CD14-positive monocyte (primary cell): ENCODE data around the gene USP28. TPM values are rescaled to one million over a fixed set of nuclear protein-coding genes. Genes with fewer than 3 reads are reported as not detected.

Source experiments
- DNase-seq, 3 donors: peaks; one replicate each; pipeline ENCODE4 v3.0.0-alpha.2; 2011 to 2022
- H2AFZ ChIP-seq: 2 replicates; pipeline ENCODE4 v1.6.0; 2012; ENCODE audit warnings: mild to moderate bottlenecking, low read depth, low read length, inconsistent platforms; ENCODE audit not compliant: insufficient read depth, poor library complexity, severe bottlenecking
- H3K27ac ChIP-seq, 2 donors: 1 replicate in 1 of 2; 2 replicates in 1 of 2; pipeline ENCODE4 v1.5.1; 2012 to 2013; ENCODE audit warnings: low read length in 2 of 2, control low read depth in 1 of 2, inconsistent platforms in 1 of 2, low read depth in 1 of 2, mild to moderate bottlenecking in 1 of 2
- H3K27me3 ChIP-seq, 2 donors: one replicate each; pipeline versions ENCODE4 v1.6.0 to v1.6.1; 2011 to 2013; ENCODE audit warnings: low read length in 2 of 2; ENCODE audit not compliant: control insufficient read depth in 2 of 2, insufficient read depth in 2 of 2
- H3K36me3 ChIP-seq, 2 donors: replicated peaks in 1 of 2; 1 replicate in 1 of 2; 2 replicates in 1 of 2; pipeline versions ENCODE4 v1.5.1 to v1.6.1; 2012 to 2013; ENCODE audit warnings: low read length in 2 of 2, control low read depth in 1 of 2, inconsistent platforms in 1 of 2, mild to moderate bottlenecking in 1 of 2; ENCODE audit not compliant: insufficient read depth in 2 of 2, control insufficient read depth in 1 of 2
- H3K4me1 ChIP-seq, 2 donors: 1 replicate in 1 of 2; 2 replicates in 1 of 2; pipeline versions ENCODE4 v1.5.1 to v1.6.1; 2012 to 2013; ENCODE audit warnings: low read length in 2 of 2, control low read depth in 1 of 2, inconsistent platforms in 1 of 2, mild to moderate bottlenecking in 1 of 2, moderate library complexity in 1 of 2; ENCODE audit not compliant: insufficient read depth in 2 of 2, control insufficient read depth in 1 of 2
- H3K4me2 ChIP-seq: replicated peaks from 2 replicates; pipeline ENCODE3; 2012; ENCODE audit warnings: low read length, moderate library complexity, mild to moderate bottlenecking; ENCODE audit not compliant: poor library complexity, severe bottlenecking; ENCODE audit errors: extremely low read depth
- H3K4me3 ChIP-seq, 3 experiments: fragments of 200-600 bp in 1 of 3; sonication (generic) in 1 of 3; replicated peaks in 1 of 3; 1 replicate in 2 of 3; 2 replicates in 1 of 3; pipeline ENCODE4 v1.5.1; 2011 to 2013; ENCODE audit warnings: low read length in 3 of 3, mild to moderate bottlenecking in 3 of 3, control low read depth in 2 of 3, low read depth in 2 of 3, inconsistent platforms in 1 of 3, moderate library complexity in 1 of 3
- H3K79me2 ChIP-seq: 2 replicates; pipeline ENCODE4 v1.6.0; 2012; ENCODE audit warnings: mild to moderate bottlenecking, control low read depth, inconsistent platforms, low read length, moderate library complexity; ENCODE audit not compliant: insufficient read depth
- H3K9ac ChIP-seq: 2 replicates; pipeline ENCODE4 v1.6.0; 2017; ENCODE audit warnings: low read length, mild to moderate bottlenecking; ENCODE audit not compliant: insufficient read depth, poor library complexity, severe bottlenecking
- H3K9me3 ChIP-seq, 2 donors: replicated peaks in 1 of 2; 1 replicate in 1 of 2; 2 replicates in 1 of 2; pipeline versions ENCODE4 v1.5.1 to v1.6.1; 2012 to 2013; ENCODE audit warnings: low read length in 2 of 2, control low read depth in 1 of 2; ENCODE audit not compliant: control insufficient read depth in 1 of 2, insufficient read depth in 1 of 2
- H4K20me1 ChIP-seq: 2 replicates; pipeline ENCODE4 v1.6.0; 2012; ENCODE audit warnings: mild to moderate bottlenecking, low read length, control low read depth, moderate library complexity; ENCODE audit not compliant: insufficient read depth
- H3K27ac Mint-ChIP-seq, 7 donors: one replicate each; pipeline ENCODE4 v1.8.0; 2020; ENCODE audit warnings: mild to moderate bottlenecking in 7 of 7, mixed read lengths in 7 of 7, moderate library complexity in 6 of 7, inconsistent platforms in 2 of 7
- H3K27me3 Mint-ChIP-seq, 3 donors: one replicate each; pipeline ENCODE4 v1.8.0; 2021 to 2022; ENCODE audit warnings: low read depth in 3 of 3, mild to moderate bottlenecking in 3 of 3, mixed read lengths in 3 of 3, moderate library complexity in 3 of 3, inconsistent platforms in 1 of 3
- H3K36me3 Mint-ChIP-seq, 2 donors: one replicate each; pipeline ENCODE4 v1.8.0; 2020; ENCODE audit warnings: mixed read lengths in 2 of 2, inconsistent platforms in 1 of 2, mild to moderate bottlenecking in 1 of 2
- H3K4me1 Mint-ChIP-seq: one replicate; pipeline ENCODE4 v1.8.0; 2020; ENCODE audit warnings: mild to moderate bottlenecking, mixed read lengths
- H3K4me3 Mint-ChIP-seq, 2 donors: one replicate each; pipeline ENCODE4 v1.8.0; 2020; ENCODE audit warnings: mild to moderate bottlenecking in 2 of 2, mixed read lengths in 2 of 2, moderate library complexity in 1 of 2
- H3K9me3 Mint-ChIP-seq, 7 donors: one replicate each; pipeline ENCODE4 v1.8.0; 2020 to 2022; ENCODE audit warnings: mixed read lengths in 7 of 7, mild to moderate bottlenecking in 6 of 7, moderate library complexity in 6 of 7, inconsistent platforms in 2 of 7
- WGBS: methylation state at CpG from one replicate; pipeline ENCODE4 v1.1.5; 2013; ENCODE audit warnings: missing lambda C conversion rate; ENCODE audit not compliant: insufficient coverage; 5-methylcytosine and 5-hydroxymethylcytosine counted together
- intact Hi-C, 2 donors: fragments of 100-400 bp; cut with micrococcal nuclease; formaldehyde crosslinking; loops; one replicate each; pipeline versions ENCODE4 v1.15.0 to v1.15.1; 2023
- polyA plus RNA-seq, 3 donors: library from polyadenylated mRNA; depleted of rRNA in 1 of 3; unstranded in 2 of 3; stranded (reverse) in 1 of 3; fragments of 300-500 nt in 2 of 3; fragments of >200 nt in 1 of 3; fragmentation: Illumina TruSeq in 2 of 3; gene quantifications; 1 replicate in 2 of 3; 2 replicates in 1 of 3; pipeline ENCODE4 v1.2.3, GENCODE V29; 2012 to 2021
- TF ChIP-seq, protein P1 (sequence below): fragments of 200-600 bp; IDR thresholded peaks from one replicate; pipeline ENCODE4 v1.8.0; 2022; ENCODE audit warnings: antibody characterized with exemption, mild to moderate bottlenecking

Gene USP28
- polyA plus RNA-seq, 3 donors: 13.4 to 21.9 (median 17.7) TPM

DNA sequence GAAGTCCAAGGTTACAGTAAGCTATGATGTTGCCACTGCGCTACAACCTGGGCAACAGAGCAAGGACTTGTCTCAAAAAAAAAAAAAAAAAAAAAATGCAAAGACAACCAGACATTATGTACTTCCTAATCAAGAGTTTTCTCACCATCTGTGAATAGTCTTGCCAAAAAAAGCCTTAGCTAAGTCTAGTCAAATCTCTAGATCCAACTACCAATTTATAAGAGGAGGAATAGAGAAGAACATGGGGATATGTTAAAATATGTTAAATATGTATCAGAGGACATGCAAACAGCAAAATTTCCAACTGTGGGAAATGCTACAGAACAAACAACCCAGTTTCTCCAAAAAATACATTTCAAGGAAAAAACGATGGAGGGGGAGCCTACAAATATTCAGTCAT lies 45.6 kb downstream of the USP28 start:
- TF ChIP-seq, protein P1, sequence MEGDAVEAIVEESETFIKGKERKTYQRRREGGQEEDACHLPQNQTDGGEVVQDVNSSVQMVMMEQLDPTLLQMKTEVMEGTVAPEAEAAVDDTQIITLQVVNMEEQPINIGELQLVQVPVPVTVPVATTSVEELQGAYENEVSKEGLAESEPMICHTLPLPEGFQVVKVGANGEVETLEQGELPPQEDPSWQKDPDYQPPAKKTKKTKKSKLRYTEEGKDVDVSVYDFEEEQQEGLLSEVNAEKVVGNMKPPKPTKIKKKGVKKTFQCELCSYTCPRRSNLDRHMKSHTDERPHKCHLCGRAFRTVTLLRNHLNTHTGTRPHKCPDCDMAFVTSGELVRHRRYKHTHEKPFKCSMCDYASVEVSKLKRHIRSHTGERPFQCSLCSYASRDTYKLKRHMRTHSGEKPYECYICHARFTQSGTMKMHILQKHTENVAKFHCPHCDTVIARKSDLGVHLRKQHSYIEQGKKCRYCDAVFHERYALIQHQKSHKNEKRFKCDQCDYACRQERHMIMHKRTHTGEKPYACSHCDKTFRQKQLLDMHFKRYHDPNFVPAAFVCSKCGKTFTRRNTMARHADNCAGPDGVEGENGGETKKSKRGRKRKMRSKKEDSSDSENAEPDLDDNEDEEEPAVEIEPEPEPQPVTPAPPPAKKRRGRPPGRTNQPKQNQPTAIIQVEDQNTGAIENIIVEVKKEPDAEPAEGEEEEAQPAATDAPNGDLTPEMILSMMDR: no peak
- Mint-ChIP-seq H3K4me1 (peaks cover 3% of the 10 kb centered on the region), H3K27ac (no peak overlapping the region), H3K36me3 (peaks cover 55 to 61% of the 10 kb centered on the region in 2 donors), H3K4me3 (no peak overlapping the region), H3K27me3 (peaks cover 0 to 2% (median 0%) of the 10 kb centered on the region in 3 donors), H3K9me3 (peaks cover 0 to 8% (median 0%) of the 10 kb centered on the region in 7 donors)
- H3K36me3 ChIP-seq: peaks cover 31 to 84% of the 10 kb centered on the region in 2 donors
- no peak overlapping the region for H3K4me3 ChIP-seq
- H3K9ac ChIP-seq: no peak overlapping the region
- H3K9me3 ChIP-seq: no peaks in the 10 kb centered on the region
- no peaks in the 10 kb centered on the region for H3K4me1 ChIP-seq
- no peak overlapping the region for H3K27ac ChIP-seq
- no peaks in the 10 kb centered on the region for H3K79me2 ChIP-seq
- no peaks in the 10 kb centered on the region for H4K20me1 ChIP-seq
- H3K4me2 ChIP-seq: no peak overlapping the region
- no CpG with 5 or more reads among the region's 2 CpGs for WGBS
- intact Hi-C loops: no loop called here
- no peak for DNase-seq
- H2AFZ ChIP-seq: no peak overlapping the region
- H3K27me3 ChIP-seq: no peaks in the 10 kb centered on the region

DNA sequence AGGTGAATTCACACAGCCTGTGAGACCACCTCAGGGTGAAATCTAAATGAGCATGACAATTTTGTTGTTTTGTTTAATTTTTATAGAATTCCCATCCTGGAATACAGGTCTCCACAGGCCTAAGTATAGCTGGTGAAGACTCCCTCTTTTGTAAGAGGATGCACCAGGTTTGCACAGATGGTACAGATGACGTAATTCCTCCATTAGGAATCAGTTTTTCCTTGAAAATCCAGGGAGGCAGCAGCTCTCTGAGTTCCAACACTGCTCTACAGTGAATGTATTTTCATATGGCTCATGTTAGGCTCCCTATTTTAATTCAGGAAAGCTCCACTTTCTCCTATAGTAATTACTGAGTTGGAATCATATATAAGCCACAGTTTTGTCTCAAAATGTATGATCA lies 47.2 kb downstream of the USP28 start:
- peaks cover 39 to 82% of the 10 kb centered on the region in 2 donors for H3K36me3 ChIP-seq
- no peaks in the 10 kb centered on the region for H3K4me1 ChIP-seq
- H3K79me2 ChIP-seq: no peaks in the 10 kb centered on the region
- no peaks in the 10 kb centered on the region for H4K20me1 ChIP-seq
- H3K9me3 ChIP-seq: no peaks in the 10 kb centered on the region
- TF ChIP-seq, protein P1: no peak
- intact Hi-C loops: no loop called here
- DNase-seq: no peak
- Mint-ChIP-seq H3K36me3 (peaks cover 51 to 66% of the 10 kb centered on the region in 2 donors), H3K4me3 (no peak overlapping the region), H3K27ac (no peak overlapping the region), H3K4me1 (peaks cover 3% of the 10 kb centered on the region), H3K27me3 (peaks cover 0 to 2% (median 0%) of the 10 kb centered on the region in 3 donors), H3K9me3 (peaks cover 0 to 8% (median 0%) of the 10 kb centered on the region in 7 donors)
- no peak overlapping the region for H2AFZ ChIP-seq
- H3K4me3 ChIP-seq: no peak overlapping the region
- H3K27ac ChIP-seq: no peak overlapping the region
- no peak overlapping the region for H3K9ac ChIP-seq
- H3K27me3 ChIP-seq: no peaks in the 10 kb centered on the region
- no peak overlapping the region for H3K4me2 ChIP-seq
- no CpG with 5 or more reads among the region's 1 CpG for WGBS
